PC-3 (cell line): Measurements from ENCODE around the gene AFDN. TPM values are rescaled to one million over a fixed set of nuclear protein-coding genes. Genes with fewer than 3 reads are reported as not detected.

Experiments
- ATAC-seq: fragments of 200-7000 bp; cut with Tn5 transposase; 2 replicates; pipeline ENCODE4 v1.9.1; 2020; ENCODE audit warnings: mild to moderate bottlenecking, moderate library complexity
- BruUV-seq: library from RNA; stranded (reverse); fragments of 400-500 nt; replicated peaks from 2 replicates; lab custom pipeline; 2021; lab: Mats Ljungman, UMichigan
- CTCF ChIA-PET: fragments of 300-600 bp; sonication (Branson Sonifier 250); formaldehyde crosslinking; loops from one replicate; lab custom pipeline; 2022; ENCODE audit warnings: antibody characterized with exemption; lab: Charles Lee
- POLR2A ChIA-PET: fragments of 300-600 bp; sonication (Branson Sonifier 250); formaldehyde crosslinking; loops from one replicate; lab custom pipeline; 2022; ENCODE audit warnings: antibody characterized with exemption; ENCODE audit not compliant: unreplicated experiment; lab: Charles Lee
- DNase-seq: peaks from one replicate; pipeline ENCODE4 v3.0.0-alpha.2; 2015
- H2AFZ ChIP-seq: fragments of 300-600 bp; sonication (generic); 2 replicates; pipeline ENCODE4 v1.6.0; 2016; ENCODE audit warnings: antibody characterized with exemption, low read length
- H3F3A ChIP-seq: fragments of 300-600 bp; sonication (generic); one replicate; pipeline ENCODE4 v1.6.0; 2017; ENCODE audit warnings: antibody characterized with exemption, low read length, control low read depth, mild to moderate bottlenecking; ENCODE audit not compliant: unreplicated experiment
- H3K27ac ChIP-seq: fragments of 300-600 bp; sonication (generic); 2 replicates; pipeline ENCODE4 v1.5.1; 2016; ENCODE audit warnings: mild to moderate bottlenecking, low read length
- H3K27me3 ChIP-seq: fragments of 300-600 bp; sonication (generic); 2 replicates; pipeline ENCODE4 v1.6.1; 2016; ENCODE audit warnings: low read length, mixed read lengths
- H3K36me3 ChIP-seq: fragments of 300-600 bp; sonication (generic); 2 replicates; pipeline ENCODE4 v1.6.1; 2016; ENCODE audit warnings: low read depth, mixed run types, low read length, mixed read lengths
- H3K4me1 ChIP-seq: fragments of 300-600 bp; sonication (generic); 2 replicates; pipeline ENCODE4 v1.5.1; 2016; ENCODE audit warnings: low read length; ENCODE audit not compliant: insufficient read depth
- H3K4me2 ChIP-seq: fragments of 300-600 bp; sonication (generic); 2 replicates; pipeline ENCODE4 v1.6.0; 2016; ENCODE audit warnings: low read length
- H3K4me3 ChIP-seq: fragments of 300-600 bp; sonication (generic); 2 replicates; pipeline ENCODE4 v1.5.1; 2016; ENCODE audit warnings: mild to moderate bottlenecking, low read length, mixed read lengths
- H3K79me2 ChIP-seq: fragments of 300-600 bp; sonication (generic); 2 replicates; pipeline ENCODE4 v1.6.1; 2017; ENCODE audit warnings: low read length, mixed read lengths
- H3K9ac ChIP-seq: fragments of 300-600 bp; sonication (generic); 2 replicates; pipeline ENCODE4 v1.6.0; 2016; ENCODE audit warnings: mild to moderate bottlenecking, low read length
- H3K9me2 ChIP-seq: fragments of 300-600 bp; sonication (generic); replicated peaks from 2 replicates; pipeline ENCODE4 v1.6.1; 2016; ENCODE audit warnings: mixed run types, low read length, mixed read lengths
- H3K9me3 ChIP-seq: fragments of 300-600 bp; sonication (generic); 2 replicates; pipeline ENCODE4 v1.6.1; 2016; ENCODE audit warnings: low read length, mixed read lengths
- H4K20me1 ChIP-seq: fragments of 300-600 bp; sonication (generic); 2 replicates; pipeline ENCODE4 v1.6.1; 2016; ENCODE audit warnings: low read length, mixed read lengths
- CTCF ChIP-seq: fragments of 300-600 bp; sonication (generic); conservative IDR thresholded peaks from 2 replicates; pipeline ENCODE4 v1.5.1; 2017; ENCODE audit warnings: antibody characterized with exemption, low read depth, mild to moderate bottlenecking, low read length
- EZH2 ChIP-seq: fragments of 300-600 bp; sonication (generic); IDR thresholded peaks from one replicate; pipeline ENCODE4 v1.6.1; 2017; ENCODE audit warnings: antibody characterized with exemption, mild to moderate bottlenecking, low read length; ENCODE audit not compliant: unreplicated experiment
- EZH2phosphoT487 ChIP-seq: fragments of 300-600 bp; sonication (generic); IDR thresholded peaks from 2 replicates; pipeline ENCODE4 v1.6.1; 2018; ENCODE audit warnings: mild to moderate bottlenecking, antibody characterized with exemption, low read length, borderline replicate concordance
- intact Hi-C: fragments of 100-400 bp; cut with micrococcal nuclease; formaldehyde crosslinking; loops from 2 replicates; pipeline ENCODE4 v1.9.0; 2023
- total RNA-seq: library from RNA; depleted of rRNA; stranded (reverse); fragments of >200 nt; gene quantifications from 2 replicates; pipeline ENCODE4 v1.2.3, GENCODE V29; 2014

Gene AFDN
- total RNA-seq, 1 experiment from 2014 or later = 37.1 TPM

- Histone ChIP-seq H3K4me1 (peaks cover 54% of the 10 kb centered on the region), H2AFZ (no peak overlapping the region), H3K27ac (peak overlapping the region; percentile 30; the same call in 1 of the 2 replicates), H3K4me2 (peak overlapping the region; percentile 91), H3K9ac (peak overlapping the region; percentile 63), H3K9me2 (no peaks in the 10 kb centered on the region), H3F3A (no peaks in the 10 kb centered on the region), H3K36me3 (no peaks in the 10 kb centered on the region), H3K9me3 (no peaks in the 10 kb centered on the region), H3K79me2 (peaks cover 60% of the 10 kb centered on the region), H3K27me3 (no peaks in the 10 kb centered on the region), H3K4me3 (peak overlapping the region; percentile 85), H4K20me1 (peaks cover 48% of the 10 kb centered on the region)
- POLR2A ChIA-PET = interaction anchor here (0.6 to 0.7 kb wide), 3 partner anchors 54 to 1104 kb away, joined by 3 to 6 read pairs (median 4); no protein-coding TSS in a partner anchor
- DNase-seq = peak; percentile 43
- BruUV-seq = TSS peak; percentile 38
- TF ChIP-seq CTCF = no peak
- TF ChIP-seq EZH2phosphoT487 = no peak
- no peak for TF ChIP-seq EZH2
- CTCF ChIA-PET = no interaction called here
- no peak for ATAC-seq
- intact Hi-C loops = no loop called here
These were observed 1.7 kb downstream of the AFDN start for GRCh38 chr6:167828325-167828956.

- no peaks in the 10 kb centered on the region for H3K9me2 ChIP-seq
- no peaks in the 10 kb centered on the region for H3K36me3 ChIP-seq
- H2AFZ ChIP-seq = no peak overlapping the region
- H3K9ac ChIP-seq = no peak overlapping the region
- ChIA-PET CTCF (no interaction called here), POLR2A (interaction anchor here (0.6 kb wide), 1 partner anchor 53 kb away, joined by 6 read pairs; no protein-coding TSS in a partner anchor)
- ATAC-seq = no peak
- no peak for TF ChIP-seq CTCF
- no peak for TF ChIP-seq EZH2
- no peak for TF ChIP-seq EZH2phosphoT487
- H3K27me3 ChIP-seq = no peaks in the 10 kb centered on the region
- H3K4me1 ChIP-seq = peaks cover 55% of the 10 kb centered on the region
- BruUV-seq = no TSS peak
- peak overlapping the region; percentile 10; the same call in 1 of the 2 replicates for H3K27ac ChIP-seq
- H3F3A ChIP-seq = no peaks in the 10 kb centered on the region
- no peaks in the 10 kb centered on the region for H3K9me3 ChIP-seq
- intact Hi-C loops = no loop called here
- peak overlapping the region; percentile 91 for H3K4me2 ChIP-seq
- no peak for DNase-seq
- H3K79me2 ChIP-seq = peaks cover 70% of the 10 kb centered on the region
- peaks cover 49% of the 10 kb centered on the region for H4K20me1 ChIP-seq
- H3K4me3 ChIP-seq = peak overlapping the region; percentile 85
These were observed 2.8 kb downstream of the AFDN start for GRCh38 chr6:167829513-167829912.
